A673 (cell line): ENCODE results near the gene SIDT1. TPM values are rescaled to one million over a fixed set of nuclear protein-coding genes. Genes with fewer than 3 reads are reported as not detected.

Source experiments
- BruUV-seq: library from RNA; stranded (reverse); fragments of 400-500 nt; replicated peaks from 2 replicates; lab custom pipeline; 2021; lab: Mats Ljungman, UMichigan
- CTCF ChIA-PET: fragments of 300-600 bp; sonication (Branson Sonifier 250); formaldehyde crosslinking; loops from one replicate; lab custom pipeline; 2022; ENCODE audit warnings: antibody characterized with exemption; lab: Charles Lee
- POLR2A ChIA-PET: fragments of 300-600 bp; sonication (Branson Sonifier 250); formaldehyde crosslinking; loops from one replicate; lab custom pipeline; 2022; ENCODE audit warnings: antibody characterized with exemption; ENCODE audit not compliant: low non-redundant PET; lab: Charles Lee
- DNase-seq: peaks from one replicate; pipeline ENCODE4 v3.0.0-alpha.2; 2015; ENCODE audit warnings: low spot score
- H3K27ac ChIP-seq: fragments of 200-600 bp; sonication (generic); 2 replicates; pipeline ENCODE4 v1.5.1; 2016; ENCODE audit warnings: mixed run types, low read depth, mild to moderate bottlenecking, mixed read lengths, antibody characterized with exemption, low read length; ENCODE audit not compliant: poor library complexity, severe bottlenecking
- H3K27me3 ChIP-seq: fragments of 200-600 bp; sonication (generic); replicated peaks from 2 replicates; pipeline ENCODE4 v1.6.1; 2017; ENCODE audit warnings: mixed run types, low read depth, mild to moderate bottlenecking, mixed read lengths, antibody characterized with exemption, low read length; ENCODE audit not compliant: insufficient read depth, poor library complexity
- H3K36me3 ChIP-seq: fragments of 200-600 bp; sonication (generic); 2 replicates; pipeline ENCODE4 v1.6.1; 2016; ENCODE audit warnings: mixed run types, mild to moderate bottlenecking, mixed read lengths, antibody characterized with exemption, low read length; ENCODE audit not compliant: insufficient read depth, poor library complexity, severe bottlenecking
- H3K4me1 ChIP-seq: fragments of 200-600 bp; sonication (generic); 2 replicates; pipeline ENCODE4 v1.6.1; 2017; ENCODE audit warnings: mixed run types, mild to moderate bottlenecking, mixed read lengths, antibody characterized with exemption, low read length; ENCODE audit not compliant: insufficient read depth, poor library complexity, severe bottlenecking
- H3K4me3 ChIP-seq: fragments of 200-600 bp; sonication (generic); 2 replicates; pipeline ENCODE4 v1.5.1; 2016; ENCODE audit warnings: low read depth, mixed run types, mild to moderate bottlenecking, mixed read lengths, low read length; ENCODE audit not compliant: poor library complexity, severe bottlenecking
- H3K9me3 ChIP-seq: fragments of 200-600 bp; sonication (generic); 2 replicates; pipeline ENCODE4 v1.6.1; 2016; ENCODE audit warnings: mixed run types, low read depth, mild to moderate bottlenecking, mixed read lengths, antibody characterized with exemption, low read length; ENCODE audit not compliant: poor library complexity, severe bottlenecking
- EZH2 ChIP-seq: fragments of 200-600 bp; sonication (generic); IDR thresholded peaks from 2 replicates; pipeline ENCODE4 v1.6.1; 2017; ENCODE audit warnings: borderline replicate concordance, low read depth, mild to moderate bottlenecking, mixed read lengths, antibody characterized with exemption, low read length; ENCODE audit not compliant: poor library complexity, severe bottlenecking
- intact Hi-C: fragments of 100-400 bp; cut with micrococcal nuclease; formaldehyde crosslinking; loops from one replicate; pipeline ENCODE4 v1.10.0; 2022; ENCODE audit not compliant: unreplicated experiment
- total RNA-seq: library from RNA; stranded (reverse); gene quantifications from 2 replicates; pipeline ENCODE4 v1.2.3, GENCODE V29; 2021
- TF ChIP-seq, protein P1 (sequence below): fragments of 300-800, 200-600 bp; sonication (generic); conservative IDR thresholded peaks from 2 replicates; pipeline ENCODE4 v1.5.1; 2017; ENCODE audit warnings: low read depth, mild to moderate bottlenecking, antibody characterized with exemption, low read length, moderate library complexity, mixed read lengths

The SIDT1 gene
- total RNA-seq, 1 experiment from 2014 or later, result not detected

DNA sequence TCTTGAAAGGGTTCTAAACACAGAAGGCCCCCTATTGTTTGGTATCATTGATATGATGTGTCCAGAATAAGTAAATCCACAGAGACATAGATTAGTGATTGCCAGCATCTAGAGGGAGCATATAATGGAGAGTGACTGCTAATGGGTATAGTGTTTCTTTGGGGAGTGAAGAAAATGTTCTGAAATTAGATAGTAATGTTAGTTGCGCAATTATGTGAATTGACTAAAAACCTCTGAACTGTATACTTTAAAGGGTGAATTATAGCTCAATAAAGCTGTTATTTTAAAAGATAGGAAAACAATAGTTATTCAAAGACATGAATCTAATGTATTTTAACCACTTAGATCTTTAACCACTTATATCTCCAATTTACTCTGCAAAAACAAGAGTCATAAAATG, 23.4 kb upstream of the SIDT1 start:
- TF ChIP-seq, protein P1, sequence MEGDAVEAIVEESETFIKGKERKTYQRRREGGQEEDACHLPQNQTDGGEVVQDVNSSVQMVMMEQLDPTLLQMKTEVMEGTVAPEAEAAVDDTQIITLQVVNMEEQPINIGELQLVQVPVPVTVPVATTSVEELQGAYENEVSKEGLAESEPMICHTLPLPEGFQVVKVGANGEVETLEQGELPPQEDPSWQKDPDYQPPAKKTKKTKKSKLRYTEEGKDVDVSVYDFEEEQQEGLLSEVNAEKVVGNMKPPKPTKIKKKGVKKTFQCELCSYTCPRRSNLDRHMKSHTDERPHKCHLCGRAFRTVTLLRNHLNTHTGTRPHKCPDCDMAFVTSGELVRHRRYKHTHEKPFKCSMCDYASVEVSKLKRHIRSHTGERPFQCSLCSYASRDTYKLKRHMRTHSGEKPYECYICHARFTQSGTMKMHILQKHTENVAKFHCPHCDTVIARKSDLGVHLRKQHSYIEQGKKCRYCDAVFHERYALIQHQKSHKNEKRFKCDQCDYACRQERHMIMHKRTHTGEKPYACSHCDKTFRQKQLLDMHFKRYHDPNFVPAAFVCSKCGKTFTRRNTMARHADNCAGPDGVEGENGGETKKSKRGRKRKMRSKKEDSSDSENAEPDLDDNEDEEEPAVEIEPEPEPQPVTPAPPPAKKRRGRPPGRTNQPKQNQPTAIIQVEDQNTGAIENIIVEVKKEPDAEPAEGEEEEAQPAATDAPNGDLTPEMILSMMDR, result no peak
- TF ChIP-seq EZH2, result no peak
- Histone ChIP-seq H3K27me3 (no peaks in the 10 kb centered on the region), H3K36me3 (peaks cover 7% of the 10 kb centered on the region), H3K27ac (no peak overlapping the region), H3K4me1 (peaks cover 3% of the 10 kb centered on the region), H3K4me3 (no peak overlapping the region), H3K9me3 (peaks cover 5% of the 10 kb centered on the region)
- BruUV-seq, result no TSS peak
- intact Hi-C loops, result no loop called here
- ChIA-PET POLR2A (no interaction called here), CTCF (no interaction called here)
- no peak for DNase-seq

DNA sequence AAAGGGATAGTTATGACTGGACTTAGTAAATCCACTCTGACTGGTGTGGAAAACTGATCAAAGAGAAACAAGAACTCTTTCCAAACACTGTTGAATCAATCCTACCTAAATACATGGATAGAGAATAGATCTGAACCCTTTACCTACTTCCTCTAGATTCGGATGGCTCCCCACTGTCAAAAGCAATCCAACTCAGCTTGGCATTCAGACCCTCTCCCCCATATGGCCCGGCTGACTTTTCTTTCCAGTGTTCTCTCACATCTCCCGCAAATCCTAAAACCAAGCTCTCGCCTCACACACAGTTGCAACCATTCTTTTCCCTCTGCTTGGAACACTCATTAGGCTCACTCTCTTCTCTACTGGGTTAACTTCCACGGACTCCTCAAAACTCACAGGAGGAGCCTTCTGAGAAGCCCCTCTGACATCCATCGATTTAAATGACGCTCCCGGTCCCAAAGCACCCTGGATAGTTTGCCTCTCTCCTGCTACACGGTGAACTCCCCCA, 18.0 kb upstream of the SIDT1 start:
- TF ChIP-seq, protein P1, result no peak
- no peak for TF ChIP-seq EZH2
- Histone ChIP-seq H3K27ac (peak overlapping the region; percentile 75), H3K4me3 (peak overlapping the region; percentile 77), H3K4me1 (peaks cover 3% of the 10 kb centered on the region), H3K27me3 (no peaks in the 10 kb centered on the region), H3K36me3 (no peaks in the 10 kb centered on the region), H3K9me3 (peaks cover 8% of the 10 kb centered on the region)
- CTCF ChIA-PET, result interaction anchor here (0.7 to 0.9 kb wide), 2 partner anchors 22 to 113 kb away, joined by 3 read pairs; no protein-coding TSS in a partner anchor
- intact Hi-C loops, result loop anchor here (10.0 kb wide), 1 partner anchor 180 kb away; the partner anchor contains the start of gene USF3
- POLR2A ChIA-PET, result interaction anchor here (0.5 to 0.6 kb wide), 3 partner anchors 18 to 471 kb away, joined by 3 read pairs; no protein-coding TSS in a partner anchor
- no peak for DNase-seq
- BruUV-seq, result TSS peak; percentile 45

DNA sequence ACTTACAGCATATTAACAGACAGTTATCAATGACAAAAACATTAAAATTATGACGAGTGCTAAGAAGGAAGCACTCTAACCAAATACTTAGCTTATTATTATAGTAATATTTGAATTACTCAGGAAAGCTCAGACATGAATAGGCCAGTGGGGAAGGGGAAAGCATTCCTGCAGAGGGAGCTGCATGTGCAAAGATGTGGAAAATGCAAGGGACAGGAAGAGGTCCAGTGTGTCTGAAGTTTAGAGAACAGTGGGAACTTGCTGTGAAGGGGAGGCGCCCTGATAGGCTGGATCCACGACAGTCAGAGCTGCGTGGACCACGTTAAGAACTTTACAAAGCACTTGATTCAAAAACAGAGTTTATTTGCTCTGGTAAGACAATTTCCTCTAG, 16.2 kb upstream of the SIDT1 start:
- Histone ChIP-seq H3K4me1 (peaks cover 3% of the 10 kb centered on the region), H3K4me3 (peak overlapping the region; percentile 77), H3K36me3 (no peaks in the 10 kb centered on the region), H3K27ac (peak overlapping the region; percentile 75), H3K9me3 (peaks cover 3% of the 10 kb centered on the region), H3K27me3 (no peaks in the 10 kb centered on the region)
- ChIA-PET CTCF (interaction anchor here (1.5 kb wide), 1 partner anchor 62 kb away, joined by 9 read pairs; no protein-coding TSS in a partner anchor), POLR2A (no interaction called here)
- DNase-seq, result peak; percentile 37
- intact Hi-C loops, result loop anchor here (10.0 kb wide), 1 partner anchor 179 kb away; the partner anchor contains the start of gene USF3
- TF ChIP-seq, protein P1, result peak; percentile 39; the same call in 1 of the 2 replicates
- no peak for TF ChIP-seq EZH2
- BruUV-seq, result no TSS peak
